ENCODE results near the gene MGAM2. TPM values are rescaled to one million over a fixed set of nuclear protein-coding genes. Genes with fewer than 3 reads are reported as not detected.

MGAM2 gene
- total and polyA plus RNA-seq, 2 donors (not counting 1 experiment from before 2014, with no cell fraction given): not detected

- Mint-ChIP-seq H3K4me3 (no peak within 1 kb of the TSS), H3K4me1 (no peaks in the 10 kb centered on the region), H3K27me3 (no peaks in the 10 kb centered on the region), H3K9me3 (ENCODE audit: insufficient read depth) (peaks cover 4% of the 10 kb centered on the region), H3K27ac (no peak within 1 kb of the TSS)
- ATAC-seq (ENCODE audit: low read depth): no peak
- Histone ChIP-seq H4K20me1 (ENCODE audit: control insufficient read depth, insufficient read depth, low read length, poor library complexity, severe bottlenecking) (no peaks in the 10 kb centered on the region), H3K36me3 (replicated peaks in 1 of 2; ENCODE audit: control extremely low read depth in 1 of 2, control insufficient read depth in 1 of 2, extremely low read depth in 1 of 2, insufficient read depth in 2 of 2, low read length in 1 of 2) (no peaks in the 10 kb centered on the region), H3K79me2 (ENCODE audit: control insufficient read depth, insufficient read depth, low read length) (no peaks in the 10 kb centered on the region), H3K9ac (ENCODE audit: low read length) (no peak within 1 kb of the TSS), H3K4me3 (ENCODE audit: control extremely low read depth in 1 of 5, extremely low read depth in 1 of 5, insufficient read depth in 1 of 5, low read depth in 2 of 5, low read length in 4 of 5) (no peak within 1 kb of the TSS), H2AFZ (ENCODE audit: insufficient read depth, low read depth, low read length, poor library complexity, severe bottlenecking) (no peak within 1 kb of the TSS), H3K27me3 (replicated peaks in 1 of 4; ENCODE audit: control extremely low read depth in 1 of 4, control insufficient read depth in 3 of 4, insufficient read depth in 4 of 4, low read length in 3 of 4) (no peaks in the 10 kb centered on the region), H3K9me3 (ENCODE audit: control extremely low read depth in 1 of 3, control insufficient read depth in 2 of 3, insufficient read depth in 1 of 3, low read length in 2 of 3) (no peaks in the 10 kb centered on the region), H3K4me2 (replicated peaks; ENCODE audit: low read depth, low read length, poor library complexity, severe bottlenecking) (no peak within 1 kb of the TSS), H3K27ac (ENCODE audit: low read length in 2 of 2) (no peak within 1 kb of the TSS), H3K4me1 (ENCODE audit: control insufficient read depth in 2 of 2, insufficient read depth in 2 of 2, low read length in 2 of 2) (no peaks in the 10 kb centered on the region)
- TF ChIP-seq CTCF (IDR thresholded peaks at IDR 0.05) (no peak), EZH2 (IDR thresholded peaks at IDR 0.05; ENCODE audit: borderline replicate concordance, insufficient read depth, low read depth, low read length, poor library complexity, severe bottlenecking) (no peak)
- WGBS (ENCODE audit: insufficient coverage): 100% methylated on average over 1 of the region's 1 CpG
- POLR2A ChIA-PET: no interaction called here
- CTCF ChIA-PET: no interaction called here
- intact Hi-C loops (cut with micrococcal nuclease): no loop called here
- no peak for DNase-seq
Observed at GRCh38 chr7:142257958-142258357, 146.4 kb downstream of the MGAM2 start, which contains the start of gene PRSS58. Gene PRSS58 (minus strand): TSS chr7:142258058. CDS start chr7:142257707, 351 bp downstream.

GRCh38 chr7:142263598-142264380 is 152.3 kb downstream of the MGAM2 start:
- Histone ChIP-seq H3K27ac (ENCODE audit: low read length in 2 of 2) (no peak overlapping the region), H3K36me3 (replicated peaks in 1 of 2; ENCODE audit: control extremely low read depth in 1 of 2, control insufficient read depth in 1 of 2, extremely low read depth in 1 of 2, insufficient read depth in 2 of 2, low read length in 1 of 2) (no peaks in the 10 kb centered on the region), H3K27me3 (replicated peaks in 1 of 4; ENCODE audit: control extremely low read depth in 1 of 4, control insufficient read depth in 3 of 4, insufficient read depth in 4 of 4, low read length in 3 of 4) (peaks cover 0 to 2% (median 0%) of the 10 kb centered on the region in 4 experiments), H3K4me1 (ENCODE audit: control insufficient read depth in 2 of 2, insufficient read depth in 2 of 2, low read length in 2 of 2) (no peaks in the 10 kb centered on the region), H4K20me1 (ENCODE audit: control insufficient read depth, insufficient read depth, low read length, poor library complexity, severe bottlenecking) (no peaks in the 10 kb centered on the region), H3K4me3 (ENCODE audit: control extremely low read depth in 1 of 5, extremely low read depth in 1 of 5, insufficient read depth in 1 of 5, low read depth in 2 of 5, low read length in 4 of 5) (no peak overlapping the region), H2AFZ (ENCODE audit: insufficient read depth, low read depth, low read length, poor library complexity, severe bottlenecking) (no peak overlapping the region), H3K9me3 (ENCODE audit: control extremely low read depth in 1 of 3, control insufficient read depth in 2 of 3, insufficient read depth in 1 of 3, low read length in 2 of 3) (no peaks in the 10 kb centered on the region), H3K79me2 (ENCODE audit: control insufficient read depth, insufficient read depth, low read length) (no peaks in the 10 kb centered on the region), H3K9ac (ENCODE audit: low read length) (no peak overlapping the region), H3K4me2 (replicated peaks; ENCODE audit: low read depth, low read length, poor library complexity, severe bottlenecking) (no peak overlapping the region)
- ATAC-seq (ENCODE audit: low read depth): no peak
- 60% methylated on average over 1 of the region's 8 CpGs for WGBS (ENCODE audit: insufficient coverage)
- DNase-seq: no peak
- peaks cover 4% of the 10 kb centered on the region for H3K9me3 Mint-ChIP-seq (ENCODE audit: insufficient read depth)
- intact Hi-C loops (cut with micrococcal nuclease): no loop called here
- H3K4me3 Mint-ChIP-seq: no peak overlapping the region
- ChIA-PET POLR2A (no interaction called here), CTCF (interaction anchor here (0.7 kb wide), 1 partner anchor 904 kb away, joined by 4 read pairs; no protein-coding TSS in a partner anchor)
- no peaks in the 10 kb centered on the region for H3K4me1 Mint-ChIP-seq
- TF ChIP-seq CTCF (IDR thresholded peaks at IDR 0.05) (no peak), EZH2 (IDR thresholded peaks at IDR 0.05; ENCODE audit: borderline replicate concordance, insufficient read depth, low read depth, low read length, poor library complexity, severe bottlenecking) (no peak)
- H3K27me3 Mint-ChIP-seq: peaks cover 4% of the 10 kb centered on the region
- no peak overlapping the region for H3K27ac Mint-ChIP-seq
